WTC11 (cell line): ENCODE measurements around the gene KIAA1210. TPM values are rescaled to one million over a fixed set of nuclear protein-coding genes. Genes with fewer than 3 reads are reported as not detected.

Experiments
- ATAC-seq: fragments of 200-7000 bp; cut with Tn5 transposase; 2 replicates; pipeline ENCODE4 v1.10.0; 2021; ENCODE audit warnings: mild to moderate bottlenecking, moderate library complexity
- CTCF ChIA-PET: fragments of 300-600 bp; sonication (Branson Sonifier 250); formaldehyde crosslinking; loops from one replicate; lab custom pipeline; 2021; ENCODE audit warnings: antibody characterized with exemption; lab: Charles Lee
- POLR2A ChIA-PET: fragments of 350-600 bp; sonication (Branson Sonifier 250); formaldehyde crosslinking; loops from one replicate; lab custom pipeline; 2021; ENCODE audit warnings: antibody characterized with exemption; lab: Charles Lee
- DNase-seq: peaks from one replicate; pipeline ENCODE4 v3.0.0; 2021; ENCODE audit warnings: low spot score
- H3K27ac Mint-ChIP-seq: 2 replicates; pipeline ENCODE4 v1.8.0; 2021; ENCODE audit warnings: mixed read lengths
- H3K27me3 Mint-ChIP-seq: 2 replicates; pipeline ENCODE4 v1.8.0; 2021; ENCODE audit warnings: low read depth, mild to moderate bottlenecking, moderate library complexity, mixed read lengths
- H3K36me3 Mint-ChIP-seq: 2 replicates; pipeline ENCODE4 v1.8.0; 2021; ENCODE audit warnings: mixed read lengths
- H3K4me1 Mint-ChIP-seq: 2 replicates; pipeline ENCODE4 v1.8.0; 2022; ENCODE audit warnings: mixed read lengths
- H3K4me3 Mint-ChIP-seq: 2 replicates; pipeline ENCODE4 v1.8.0; 2021; ENCODE audit warnings: mild to moderate bottlenecking, moderate library complexity, mixed read lengths
- H3K9me3 Mint-ChIP-seq: 2 replicates; pipeline ENCODE4 v1.8.0; 2021; ENCODE audit warnings: mixed read lengths
- ARID4B ChIP-seq: sonication (generic); formaldehyde crosslinking; IDR thresholded peaks from 2 replicates; pipeline ENCODE4 v1.8.0; 2023; ENCODE audit warnings: missing genetic modification reagents, mild to moderate bottlenecking, borderline replicate concordance
- CBFB ChIP-seq: sonication (generic); formaldehyde crosslinking; IDR thresholded peaks from 2 replicates; pipeline ENCODE4 v1.8.1; 2022; ENCODE audit warnings: mild to moderate bottlenecking, low read depth, missing genetic modification reagents
- CREM ChIP-seq: sonication (generic); formaldehyde crosslinking; IDR thresholded peaks from 2 replicates; pipeline ENCODE4 v1.8.1; 2022; ENCODE audit warnings: mild to moderate bottlenecking, missing genetic modification reagents, moderate library complexity
- E2F4 ChIP-seq: sonication (generic); formaldehyde crosslinking; IDR thresholded peaks from 2 replicates; pipeline ENCODE4 v1.8.1; 2022; ENCODE audit warnings: low read depth, mild to moderate bottlenecking, moderate library complexity, missing genetic modification reagents, borderline replicate concordance
- EMX1 ChIP-seq: fragments of 250-450 bp; sonication (Bioruptor Pico); IDR thresholded peaks from 2 replicates; pipeline ENCODE4 v1.8.0; 2021; ENCODE audit warnings: mild to moderate bottlenecking
- KAT7 ChIP-seq: sonication (generic); formaldehyde crosslinking; IDR thresholded peaks from 2 replicates; pipeline ENCODE4 v1.8.1; 2023; ENCODE audit warnings: missing genetic modification reagents, mild to moderate bottlenecking, borderline replicate concordance
- NFE2L1 ChIP-seq: sonication (generic); formaldehyde crosslinking; IDR thresholded peaks from 2 replicates; pipeline ENCODE4 v1.8.1; 2023; ENCODE audit warnings: missing genetic modification reagents
- NR2C2 ChIP-seq: sonication (generic); formaldehyde crosslinking; IDR thresholded peaks from 2 replicates; pipeline ENCODE4 v1.8.0; 2022; ENCODE audit warnings: mild to moderate bottlenecking, missing genetic modification reagents
- NR3C1 ChIP-seq: sonication (generic); formaldehyde crosslinking; conservative IDR thresholded peaks from 2 replicates; pipeline ENCODE4 v1.8.1; 2023; ENCODE audit warnings: low read depth, mild to moderate bottlenecking, missing genetic modification reagents
- PRDM15 ChIP-seq: sonication (generic); formaldehyde crosslinking; IDR thresholded peaks from 2 replicates; pipeline ENCODE4 v1.8.0; 2022; ENCODE audit warnings: missing genetic modification reagents
- PRRX2 ChIP-seq: fragments of 250-450 bp; sonication (Bioruptor Pico); IDR thresholded peaks from 2 replicates; pipeline ENCODE4 v1.8.0; 2021; ENCODE audit warnings: mild to moderate bottlenecking
- SMAD3 ChIP-seq: sonication (generic); formaldehyde crosslinking; IDR thresholded peaks from 2 replicates; pipeline ENCODE4 v1.8.0; 2022; ENCODE audit warnings: missing genetic modification reagents, mild to moderate bottlenecking, borderline replicate concordance
- SP1 ChIP-seq: sonication (generic); formaldehyde crosslinking; conservative IDR thresholded peaks from 2 replicates; pipeline ENCODE4 v1.8.1; 2022; ENCODE audit warnings: missing genetic modification reagents
- TEAD1 ChIP-seq: sonication (generic); formaldehyde crosslinking; IDR thresholded peaks from 2 replicates; pipeline ENCODE4 v1.8.0; 2022; ENCODE audit warnings: mild to moderate bottlenecking, missing genetic modification reagents
- ZNF416 ChIP-seq: fragments of 250-450 bp; sonication (Bioruptor Pico); IDR thresholded peaks from 2 replicates; pipeline ENCODE4 v1.9.0; 2021; ENCODE audit warnings: mild to moderate bottlenecking, inconsistent platforms
- ZNF425 ChIP-seq: fragments of 250-450 bp; sonication (Bioruptor Pico); conservative IDR thresholded peaks from 2 replicates; pipeline ENCODE4 v1.9.0; 2021; ENCODE audit warnings: mild to moderate bottlenecking
- total RNA-seq: library from RNA; stranded (reverse); gene quantifications from 3 replicates; pipeline ENCODE4 v1.2.3, GENCODE V29; 2021

Gene KIAA1210
- total RNA-seq, 1 experiment from 2014 or later = not detected

GRCh38 chrX:119082278-119082677 lies 45.3 kb downstream of the KIAA1210 start (continued):
- TF ChIP-seq ARID4B (CRISPR knock-in tag) = no peak
- TF ChIP-seq PRRX2 (CRISPR knock-in tag) = no peak
- TF ChIP-seq CBFB (CRISPR knock-in tag) = no peak
- TF ChIP-seq ZNF416 (CRISPR knock-in tag) = no peak
- TF ChIP-seq SMAD3 (CRISPR knock-in tag) = no peak
- TF ChIP-seq CREM (CRISPR knock-in tag) = no peak
- no peak for TF ChIP-seq KAT7 (CRISPR knock-in tag)

- CTCF ChIA-PET = interaction anchor here (1.4 kb wide), 1 partner anchor 236 kb away, joined by 3 read pairs; no protein-coding TSS in a partner anchor
- no peak for TF ChIP-seq PRDM15 (CRISPR knock-in tag)
- no peak for TF ChIP-seq NFE2L1 (CRISPR knock-in tag)
- TF ChIP-seq EMX1 (CRISPR knock-in tag) = no peak
- TF ChIP-seq ARID4B (CRISPR knock-in tag) = no peak
- no peak for TF ChIP-seq NR3C1 (CRISPR knock-in tag)
- TF ChIP-seq SP1 (CRISPR knock-in tag) = no peak
- TF ChIP-seq TEAD1 (CRISPR knock-in tag) = no peak
- no peak for TF ChIP-seq ZNF425 (CRISPR knock-in tag)
- no peak for TF ChIP-seq NR2C2 (CRISPR knock-in tag)
- TF ChIP-seq E2F4 (CRISPR knock-in tag) = no peak
These were observed 52.2 kb downstream of the KIAA1210 start for GRCh38 chrX:119075270-119076025.

More at GRCh38 chrX:119075270-119076025, 52.2 kb downstream of the KIAA1210 start:
- Mint-ChIP-seq H3K36me3 (no peaks in the 10 kb centered on the region), H3K4me3 (no peak overlapping the region), H3K27ac (no peak overlapping the region), H3K9me3 (no peaks in the 10 kb centered on the region), H3K27me3 (peaks cover 10% of the 10 kb centered on the region), H3K4me1 (no peaks in the 10 kb centered on the region)
- DNase-seq = no peak
- ATAC-seq = no peak
- POLR2A ChIA-PET = interaction anchor here (0.7 kb wide), 1 partner anchor 59 kb away, joined by 3 read pairs; no protein-coding TSS in a partner anchor
